Measurements from ENCODE around the gene EXOC6B.

- TF ChIP-seq REST (IDR thresholded peaks at IDR 0.05; ENCODE audit: low read depth, low read length), result no peak
- no peak for TF ChIP-seq CHD2 (IDR thresholded peaks at IDR 0.05; ENCODE audit: borderline replicate concordance, low read depth, low read length)
- no peak for TF ChIP-seq BHLHE40 (IDR thresholded peaks at IDR 0.05; ENCODE audit: borderline replicate concordance in 1 of 2, low read depth in 2 of 2, low read length in 1 of 2)
- TF ChIP-seq POLR2AphosphoS2 (IDR thresholded peaks at IDR 0.05; ENCODE audit: low read depth, low read length), result no peak
- TF ChIP-seq USF2 (IDR thresholded peaks at IDR 0.05; ENCODE audit: borderline replicate concordance, low read depth, low read length), result no peak
- TF ChIP-seq GABPA (IDR thresholded peaks at IDR 0.05; ENCODE audit: low read depth), result no peak
- no peak for TF ChIP-seq CTCF (IDR thresholded peaks at IDR 0.05 in 2 of 3, conservative IDR thresholded peaks at IDR 0.05 in 1 of 3; ENCODE audit: control insufficient read depth in 2 of 3, extremely low read depth in 1 of 3, insufficient read depth in 1 of 3, low read depth in 3 of 3, low read length in 3 of 3)
- no peak for TF ChIP-seq JUND (IDR thresholded peaks at IDR 0.05; ENCODE audit: low read depth, low read length)
- TF ChIP-seq RAD21 (IDR thresholded peaks at IDR 0.05; ENCODE audit: insufficient read depth, low read depth, low read length), result no peak
- TF ChIP-seq RAD51 (IDR thresholded peaks at IDR 0.05), result no peak
These were observed 331.4 kb downstream of the EXOC6B start for GRCh38 chr2:72494392-72494791.

Measured in GM12878 (cell line).